Measurements from ENCODE around the gene ZBTB39.
"Not testable (repeated sequence)": the region's sequence is repeated elsewhere in the genome, so short reads cannot be mapped to it uniquely, and the experiment has no call there.

DNA sequence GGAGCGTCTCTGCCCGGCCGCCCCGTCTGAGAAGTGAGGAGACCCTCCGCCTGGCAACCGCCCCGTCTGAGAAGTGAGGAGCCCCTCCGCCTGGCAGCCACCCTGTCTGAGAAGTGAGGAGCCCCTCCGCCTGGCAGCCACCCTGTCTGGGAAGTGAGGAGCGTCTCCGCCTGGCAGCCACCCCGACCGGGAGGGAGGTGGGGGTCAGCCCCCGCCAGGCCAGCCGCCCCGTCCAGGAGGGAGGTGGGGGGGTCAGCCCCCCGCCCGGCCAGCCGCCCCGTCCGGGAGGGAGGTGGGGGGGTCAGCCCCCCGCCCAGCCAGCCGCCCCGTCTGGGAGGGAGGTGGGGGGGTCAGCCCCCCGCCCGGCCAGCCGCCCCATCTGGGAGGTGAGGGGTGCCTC is 42.8 kb downstream of the ZBTB39 start:
- TF ChIP-seq, protein P1, sequence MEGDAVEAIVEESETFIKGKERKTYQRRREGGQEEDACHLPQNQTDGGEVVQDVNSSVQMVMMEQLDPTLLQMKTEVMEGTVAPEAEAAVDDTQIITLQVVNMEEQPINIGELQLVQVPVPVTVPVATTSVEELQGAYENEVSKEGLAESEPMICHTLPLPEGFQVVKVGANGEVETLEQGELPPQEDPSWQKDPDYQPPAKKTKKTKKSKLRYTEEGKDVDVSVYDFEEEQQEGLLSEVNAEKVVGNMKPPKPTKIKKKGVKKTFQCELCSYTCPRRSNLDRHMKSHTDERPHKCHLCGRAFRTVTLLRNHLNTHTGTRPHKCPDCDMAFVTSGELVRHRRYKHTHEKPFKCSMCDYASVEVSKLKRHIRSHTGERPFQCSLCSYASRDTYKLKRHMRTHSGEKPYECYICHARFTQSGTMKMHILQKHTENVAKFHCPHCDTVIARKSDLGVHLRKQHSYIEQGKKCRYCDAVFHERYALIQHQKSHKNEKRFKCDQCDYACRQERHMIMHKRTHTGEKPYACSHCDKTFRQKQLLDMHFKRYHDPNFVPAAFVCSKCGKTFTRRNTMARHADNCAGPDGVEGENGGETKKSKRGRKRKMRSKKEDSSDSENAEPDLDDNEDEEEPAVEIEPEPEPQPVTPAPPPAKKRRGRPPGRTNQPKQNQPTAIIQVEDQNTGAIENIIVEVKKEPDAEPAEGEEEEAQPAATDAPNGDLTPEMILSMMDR (conservative IDR thresholded peaks at IDR 0.05) = not testable (repeated sequence)
- TF ChIP-seq ZFX (IDR thresholded peaks at IDR 0.05) = not testable (repeated sequence)
